ENCODE measurements around the gene APBA2.
A peak's percentile ranks its signal among the peaks of the same experiment; 100 is the strongest.

Gene APBA2

DNA sequence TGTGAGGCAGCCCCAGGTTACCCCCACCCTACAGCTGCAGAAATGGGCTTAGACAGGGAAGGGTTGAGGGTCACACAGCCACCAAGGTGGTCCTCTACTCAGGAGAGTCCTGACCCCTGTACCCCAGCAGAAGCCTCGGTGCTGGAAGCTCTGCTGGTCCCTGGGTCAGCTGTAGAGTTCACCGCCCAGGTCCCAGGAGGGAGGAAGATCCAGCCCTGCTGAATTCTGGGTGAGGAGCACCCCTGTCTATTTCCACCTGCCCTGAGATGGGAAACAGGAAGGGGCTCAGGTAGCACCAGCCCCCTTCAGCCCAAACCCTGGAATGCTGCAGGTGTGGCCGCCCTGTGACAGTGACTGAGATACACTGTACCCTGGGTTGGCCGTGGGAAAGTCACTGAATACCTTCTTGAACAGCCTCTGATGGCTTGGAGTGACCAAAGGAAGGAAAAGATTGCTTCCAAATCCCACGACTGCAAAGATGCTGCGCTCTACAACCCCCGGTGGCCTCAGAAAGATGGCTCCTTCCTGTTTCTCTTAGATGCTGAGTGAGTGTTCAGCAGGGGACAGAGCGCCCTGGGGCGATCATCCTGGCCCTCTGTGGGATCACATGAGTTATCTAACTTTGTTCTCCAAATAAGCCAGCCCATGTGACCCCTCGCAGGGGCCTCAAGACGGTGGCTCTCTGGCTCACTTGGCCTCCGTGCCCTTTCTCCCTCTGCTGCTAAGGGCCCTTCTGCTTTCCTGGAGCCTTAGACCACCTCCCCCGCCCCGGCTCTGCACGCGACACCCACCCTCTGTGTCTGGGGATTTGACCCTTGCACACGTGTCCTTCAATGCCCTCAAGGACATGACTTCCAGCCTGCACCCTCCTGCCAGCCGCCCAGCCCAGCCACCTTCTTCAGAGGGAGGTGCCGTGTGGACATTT lies 242.0 kb downstream of the APBA2 start:
- DNase-seq = no peak

DNA sequence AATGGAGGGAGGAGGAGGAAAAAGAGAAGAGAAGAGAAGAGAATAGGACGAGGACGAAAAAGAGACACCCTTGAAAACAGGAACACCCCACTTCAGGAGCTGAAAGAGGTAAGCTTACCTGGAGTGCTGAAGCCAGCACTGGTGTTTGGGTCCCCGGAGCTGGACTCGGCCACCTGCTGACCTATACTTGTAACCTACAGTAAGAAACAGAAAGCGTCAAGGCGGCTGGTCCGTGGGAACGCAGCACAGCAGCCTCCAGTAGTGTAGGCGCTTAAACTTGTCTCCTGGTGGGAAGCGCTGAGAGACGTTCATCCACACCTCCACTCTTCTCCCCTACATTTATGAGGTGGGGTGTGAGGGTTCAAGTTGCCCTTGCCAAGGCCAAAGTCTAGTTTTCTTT lies 242.9 kb downstream of the APBA2 start:
- no peak for DNase-seq

DNA sequence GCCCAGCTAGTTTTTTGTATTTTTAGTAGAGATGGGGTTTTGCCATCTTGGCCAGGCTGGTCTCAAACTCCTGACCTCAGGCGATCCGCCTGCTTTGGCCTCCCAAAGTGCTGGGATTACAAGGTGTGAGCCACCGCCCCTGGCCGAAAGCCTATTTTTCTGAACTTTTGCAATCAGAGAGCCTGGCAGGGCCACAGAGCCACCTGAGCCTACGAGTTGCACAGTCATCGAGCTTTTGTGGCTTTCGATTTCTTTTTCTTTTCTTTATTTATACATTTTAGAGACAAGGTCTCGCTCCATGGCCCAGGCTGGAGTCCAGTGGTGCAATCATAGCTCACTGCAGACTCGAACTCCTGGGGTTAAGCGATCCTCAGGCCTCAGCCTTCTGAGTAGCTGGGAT lies 243.4 kb downstream of the APBA2 start:
- DNase-seq = no peak

DNA sequence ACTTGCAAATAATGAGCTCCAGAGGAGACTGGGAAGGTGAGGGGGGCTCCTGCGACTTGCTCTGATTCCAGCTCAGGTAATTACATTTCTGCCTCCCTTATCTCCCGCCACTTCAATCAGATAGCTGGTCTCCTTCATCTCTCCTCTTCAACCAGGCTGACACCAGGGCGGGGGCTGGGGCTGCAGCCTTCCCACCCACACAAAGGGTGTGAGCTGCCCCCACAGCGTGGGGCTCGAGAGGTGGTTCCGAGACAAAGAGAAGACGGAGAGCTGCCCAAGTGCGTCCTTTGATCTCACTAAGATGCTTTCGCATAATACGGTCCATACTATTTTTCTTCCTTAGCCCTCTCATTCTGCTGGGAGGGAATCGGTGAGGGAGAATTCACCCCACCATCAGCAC lies 244.2 kb downstream of the APBA2 start:
- DNase-seq = no peak

DNA sequence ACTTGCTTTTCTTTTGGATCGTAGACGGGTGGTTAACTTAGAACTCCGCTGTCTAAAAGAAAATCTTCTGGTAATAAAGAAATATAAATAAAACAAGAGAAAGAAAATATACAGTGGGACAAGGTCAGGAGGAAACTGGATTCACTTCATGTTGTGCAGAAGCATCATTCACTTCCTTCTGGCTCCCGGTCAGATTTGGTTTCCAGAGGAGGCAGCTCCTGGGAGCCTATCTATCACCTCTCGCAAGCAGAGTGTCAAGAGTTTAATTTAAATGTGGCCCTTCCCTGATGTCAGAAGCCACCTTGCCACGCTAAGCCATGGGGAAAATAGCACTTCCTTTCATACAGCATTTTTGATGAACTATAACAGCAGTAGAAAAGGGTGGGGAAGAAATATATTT lies 244.7 kb downstream of the APBA2 start:
- no peak for DNase-seq

DNA sequence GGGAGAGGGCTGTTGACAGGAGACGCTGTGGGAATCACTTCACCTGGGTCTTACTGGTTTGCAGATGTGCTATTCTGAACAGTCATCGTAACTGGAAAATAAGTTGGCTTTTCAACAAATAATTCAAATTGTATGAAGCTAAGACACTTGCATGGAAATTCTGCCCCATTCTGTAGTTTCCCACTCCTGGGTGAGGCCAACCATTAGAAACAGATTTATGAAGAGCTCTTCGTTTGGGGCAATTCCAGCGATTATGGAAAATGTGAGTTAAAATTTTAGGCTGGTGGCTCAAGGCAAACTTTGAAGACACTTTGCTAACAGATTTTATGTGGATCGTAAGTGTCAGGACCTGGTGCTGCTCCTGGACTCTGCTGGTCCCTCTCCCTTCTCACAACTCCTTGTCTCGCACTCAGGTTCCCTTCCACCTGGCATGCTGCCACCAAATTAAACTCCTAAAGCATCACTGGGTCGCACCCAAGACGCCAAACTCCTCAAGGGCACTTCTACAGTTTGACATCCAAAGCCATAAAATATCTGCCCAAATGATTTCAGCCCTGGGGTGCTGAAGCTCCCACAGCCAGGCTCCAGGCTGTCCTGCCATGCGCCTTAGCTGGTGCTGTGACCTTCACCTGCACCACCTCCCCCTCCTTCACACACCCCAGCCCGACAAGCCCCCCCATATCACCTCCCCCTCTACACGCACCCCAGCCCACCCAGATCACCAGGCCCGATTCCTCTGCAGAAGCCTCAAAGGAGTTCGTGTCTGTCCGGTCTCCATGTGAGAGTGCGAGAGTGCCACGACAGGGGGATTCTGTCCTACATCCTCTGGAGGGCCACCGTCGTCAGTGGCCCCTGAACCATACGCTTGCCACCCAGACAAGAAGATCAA lies 245.4 kb downstream of the APBA2 start:
- no peak for DNase-seq

DNA sequence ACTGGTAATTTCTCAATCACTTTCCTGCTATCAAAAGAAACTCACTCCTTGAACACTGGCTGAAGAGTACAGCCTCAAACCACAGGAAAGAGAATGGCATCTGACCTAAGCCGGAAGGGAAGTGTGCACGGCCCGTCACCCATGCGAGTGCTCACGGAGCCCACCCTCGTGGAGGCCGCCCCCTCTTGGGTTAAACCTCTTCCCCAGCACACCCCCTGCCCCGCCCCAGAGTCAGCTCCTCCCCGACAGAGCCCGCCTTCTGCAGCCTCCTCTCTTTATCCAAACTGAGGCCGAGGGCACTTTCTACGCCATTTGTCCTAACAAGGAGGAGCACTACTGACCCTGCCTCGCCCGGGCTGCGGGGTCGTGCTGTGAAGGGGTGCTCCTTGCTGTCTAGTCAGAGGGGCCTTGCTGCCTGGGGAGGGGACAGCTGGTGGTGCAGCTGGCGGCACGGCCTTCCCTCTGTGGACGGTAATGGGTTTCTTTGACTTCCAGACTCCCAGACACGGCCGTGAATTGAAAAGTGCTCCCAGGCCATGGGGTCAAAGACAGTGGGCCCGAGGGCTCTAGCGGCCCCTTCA lies 246.2 kb downstream of the APBA2 start:
- no peak for DNase-seq

DNA sequence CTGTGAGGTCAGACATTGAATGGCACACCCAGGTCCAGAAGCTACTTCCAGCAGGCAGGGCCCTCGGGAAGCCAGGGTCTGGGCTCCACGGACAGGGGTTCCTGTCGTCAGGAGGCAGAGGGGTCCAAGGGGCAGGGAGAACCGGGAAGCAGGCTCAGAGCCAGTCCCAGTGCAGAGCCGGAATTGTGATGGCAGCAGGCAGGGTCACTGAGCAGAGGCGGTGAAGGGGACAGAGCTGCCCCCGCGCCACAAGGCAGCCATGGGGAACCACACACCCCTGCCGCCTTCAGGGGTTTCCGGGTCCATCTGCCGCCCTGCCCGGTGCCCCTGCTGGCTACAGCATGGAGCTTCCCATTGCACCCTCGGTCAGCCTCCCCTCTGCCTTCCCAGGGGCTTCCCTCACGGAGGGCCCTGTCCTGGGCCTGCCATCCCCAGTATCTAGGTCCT lies 247.0 kb downstream of the APBA2 start:
- DNase-seq = no peak

DNA sequence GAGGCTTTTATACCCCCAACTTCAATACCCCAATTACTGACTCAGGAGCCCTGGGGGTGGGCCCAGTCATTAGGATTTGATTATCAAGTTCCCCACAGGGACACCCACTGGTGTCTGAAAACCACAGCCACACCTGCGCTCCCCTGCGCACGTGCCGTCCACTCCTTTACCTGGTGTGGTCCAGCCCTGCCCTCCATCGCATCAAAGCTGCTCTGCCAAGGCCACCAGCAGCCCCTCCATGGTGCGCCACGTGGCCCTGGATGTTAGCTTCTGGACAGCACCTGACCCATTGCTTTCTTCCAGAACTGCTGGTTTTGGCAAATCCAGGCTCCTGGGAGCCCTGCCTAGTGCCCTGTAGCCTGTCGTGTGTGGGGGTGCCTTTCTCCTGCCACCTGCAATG lies 247.5 kb downstream of the APBA2 start:
- no peak for DNase-seq

DNA sequence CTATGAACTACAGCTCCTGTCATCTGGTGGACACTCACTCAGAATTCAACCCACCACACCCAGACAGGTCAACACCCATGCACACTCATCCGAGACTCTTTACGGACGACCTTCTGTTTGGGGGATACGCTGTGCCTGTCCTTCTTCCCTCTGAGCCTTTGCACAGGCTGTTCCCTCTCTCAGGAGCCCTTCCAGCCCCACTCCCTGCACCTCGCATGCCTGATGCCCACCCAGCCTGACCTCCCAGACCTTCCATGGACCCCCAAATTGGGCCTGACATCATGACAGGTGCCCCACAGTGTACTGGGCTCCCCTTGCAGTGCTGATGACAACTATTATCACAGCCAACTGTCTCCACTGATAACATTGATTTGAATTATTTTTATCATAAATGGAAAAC lies 248.0 kb downstream of the APBA2 start:
- DNase-seq = no peak

DNA sequence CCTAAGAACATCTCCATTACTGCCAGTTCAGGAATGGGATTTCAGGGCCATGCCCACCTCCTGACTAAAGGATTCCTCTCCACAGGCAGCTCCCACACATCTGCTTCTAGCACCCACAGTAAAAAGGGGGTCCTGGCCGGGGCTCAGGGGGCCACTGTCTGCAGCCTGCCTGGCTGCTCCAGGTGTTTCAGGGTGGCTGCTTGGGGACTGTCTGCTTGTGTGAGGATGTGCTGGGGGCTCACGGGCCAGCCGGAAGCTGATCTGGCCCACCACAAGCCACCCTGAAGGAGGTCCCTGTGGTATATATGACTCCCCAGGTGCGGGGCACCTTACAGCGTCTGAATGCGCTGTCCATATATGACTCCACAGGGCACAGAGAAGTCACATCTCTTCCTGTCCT lies 248.5 kb downstream of the APBA2 start:
- no peak for DNase-seq

DNA sequence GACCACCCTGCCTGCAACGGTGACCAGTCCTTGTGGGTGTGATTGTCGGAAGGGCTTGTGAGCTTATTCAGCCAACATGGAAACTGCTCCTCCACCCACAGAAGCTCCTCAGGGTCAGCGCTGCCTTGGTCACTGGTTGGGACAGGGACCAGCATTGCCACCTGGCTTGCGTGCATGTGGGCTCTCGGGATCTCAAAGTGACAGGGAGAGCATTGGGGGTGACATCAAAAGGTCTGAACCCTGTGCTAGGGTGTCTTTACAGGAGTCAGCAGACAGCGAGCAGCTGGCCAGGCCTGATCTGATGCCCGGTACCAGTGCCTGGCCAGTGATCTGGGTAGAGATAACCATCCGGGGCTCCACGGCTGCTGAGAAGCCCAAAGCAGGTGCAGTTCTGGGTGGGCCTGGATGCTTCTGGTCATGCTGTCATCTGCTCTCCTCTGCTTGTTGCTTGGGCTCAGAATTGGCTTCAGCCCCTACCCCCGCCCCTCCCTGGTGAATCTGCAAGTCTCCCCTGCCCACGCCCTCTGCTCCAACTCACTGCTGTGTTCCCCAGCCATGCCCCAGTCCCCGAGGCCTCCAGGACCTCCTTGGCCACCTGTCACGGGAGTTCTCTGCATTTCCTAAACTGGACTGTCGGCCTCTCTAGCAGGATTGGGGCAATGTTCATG lies 249.0 kb downstream of the APBA2 start:
- no peak for DNase-seq

DNA sequence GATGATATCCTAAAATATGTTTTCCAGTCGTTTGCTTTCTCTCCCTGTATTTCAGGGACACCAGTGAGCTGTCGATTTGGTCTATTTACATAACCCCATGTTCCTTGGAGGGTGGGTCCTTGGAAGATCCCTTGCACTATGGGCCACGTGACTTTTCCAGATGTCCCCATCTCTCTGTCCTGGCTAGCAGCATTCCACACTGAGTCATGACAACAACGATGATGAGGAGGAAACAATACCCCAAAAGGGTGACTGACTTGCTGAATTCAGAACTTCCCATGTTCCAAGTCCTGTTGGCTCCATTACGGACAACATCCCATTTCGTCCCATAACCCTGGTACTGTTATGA lies 249.5 kb downstream of the APBA2 start:
- DNase-seq = no peak

DNA sequence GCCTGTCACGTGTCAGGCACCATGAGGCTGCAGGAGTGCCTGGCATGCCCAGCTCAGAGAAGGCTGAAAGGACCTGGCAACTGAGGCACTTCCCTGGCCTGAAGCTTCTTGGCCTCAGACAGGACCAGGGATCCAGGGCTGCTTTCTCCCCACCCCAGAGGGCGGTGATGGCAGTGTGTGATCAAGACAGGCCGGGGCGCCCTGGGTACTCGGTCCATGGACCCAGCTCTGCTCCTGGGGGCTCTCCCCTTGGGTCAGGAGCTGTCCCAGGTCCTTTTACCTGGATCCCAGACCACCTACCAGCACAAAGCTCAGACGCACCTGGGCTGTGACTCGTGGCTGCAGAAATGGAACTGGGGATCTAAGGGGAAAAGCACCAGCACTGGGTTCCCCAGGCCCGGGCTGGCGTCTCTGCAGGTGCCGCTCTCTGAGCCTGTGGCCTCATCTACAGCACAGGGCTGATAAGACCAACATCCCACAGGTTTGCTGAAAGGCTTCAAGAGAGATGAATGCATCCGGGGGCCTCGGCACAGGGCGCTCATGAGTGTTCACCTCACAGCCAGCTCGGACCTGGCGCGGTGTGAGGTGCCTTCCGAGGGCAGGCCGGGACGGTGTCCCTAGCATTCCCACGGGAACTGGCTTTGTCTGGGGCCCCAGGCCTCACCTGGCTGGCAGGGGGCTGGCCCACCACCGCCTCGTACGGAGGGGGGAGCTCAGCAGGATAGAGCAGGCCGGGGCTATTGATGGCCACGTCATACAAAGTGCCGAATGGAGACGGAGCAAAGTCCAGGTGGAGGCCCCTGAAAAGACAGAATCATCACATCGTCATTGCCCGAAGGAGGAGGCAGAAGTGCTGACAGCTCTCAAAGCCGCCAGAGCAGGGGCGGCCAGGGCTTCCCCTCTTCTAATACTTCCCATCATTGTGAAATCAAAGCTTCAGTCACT lies 250.2 kb downstream of the APBA2 start:
- DNase-seq = no peak

DNA sequence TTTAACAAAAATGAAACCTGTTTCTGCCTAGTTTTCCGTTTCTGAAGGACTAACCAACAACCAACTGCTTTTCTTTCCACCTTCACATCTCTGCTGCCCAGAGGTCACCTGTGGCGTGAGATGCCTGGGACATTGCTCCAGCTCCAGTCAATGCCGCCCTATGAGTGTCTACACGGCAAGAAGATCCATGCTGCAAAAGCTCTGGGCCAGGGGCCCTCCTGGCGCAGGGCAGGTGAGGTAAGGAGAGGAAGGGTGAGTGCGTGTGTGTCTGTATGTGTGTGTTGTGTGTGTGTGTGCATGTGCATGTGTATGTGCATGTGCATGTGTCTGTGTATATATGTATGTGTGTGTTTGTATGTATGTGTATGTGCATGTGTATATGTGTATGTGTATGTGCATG lies 252.5 kb downstream of the APBA2 start:
- no peak for DNase-seq

DNA sequence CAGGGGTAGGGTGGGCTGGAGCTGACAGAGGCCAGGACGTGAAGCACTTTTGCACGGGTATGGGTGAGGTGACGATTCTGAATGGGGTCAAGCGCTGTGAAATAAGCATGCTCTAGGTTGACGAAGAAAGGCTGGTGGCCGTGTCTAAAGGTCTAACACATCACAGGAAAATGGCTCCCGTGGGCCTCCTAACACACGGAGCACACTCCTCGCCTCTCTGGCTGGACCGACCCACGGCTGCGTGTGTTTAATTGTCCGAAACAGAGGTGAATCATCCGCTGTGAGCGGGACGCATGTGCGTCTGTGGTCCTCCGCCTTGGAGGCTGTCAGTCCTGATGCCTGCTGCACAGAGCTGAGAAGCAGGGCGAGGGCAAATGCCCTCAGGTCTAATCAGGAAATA lies 253.3 kb downstream of the APBA2 start:
- no peak for DNase-seq

DNA sequence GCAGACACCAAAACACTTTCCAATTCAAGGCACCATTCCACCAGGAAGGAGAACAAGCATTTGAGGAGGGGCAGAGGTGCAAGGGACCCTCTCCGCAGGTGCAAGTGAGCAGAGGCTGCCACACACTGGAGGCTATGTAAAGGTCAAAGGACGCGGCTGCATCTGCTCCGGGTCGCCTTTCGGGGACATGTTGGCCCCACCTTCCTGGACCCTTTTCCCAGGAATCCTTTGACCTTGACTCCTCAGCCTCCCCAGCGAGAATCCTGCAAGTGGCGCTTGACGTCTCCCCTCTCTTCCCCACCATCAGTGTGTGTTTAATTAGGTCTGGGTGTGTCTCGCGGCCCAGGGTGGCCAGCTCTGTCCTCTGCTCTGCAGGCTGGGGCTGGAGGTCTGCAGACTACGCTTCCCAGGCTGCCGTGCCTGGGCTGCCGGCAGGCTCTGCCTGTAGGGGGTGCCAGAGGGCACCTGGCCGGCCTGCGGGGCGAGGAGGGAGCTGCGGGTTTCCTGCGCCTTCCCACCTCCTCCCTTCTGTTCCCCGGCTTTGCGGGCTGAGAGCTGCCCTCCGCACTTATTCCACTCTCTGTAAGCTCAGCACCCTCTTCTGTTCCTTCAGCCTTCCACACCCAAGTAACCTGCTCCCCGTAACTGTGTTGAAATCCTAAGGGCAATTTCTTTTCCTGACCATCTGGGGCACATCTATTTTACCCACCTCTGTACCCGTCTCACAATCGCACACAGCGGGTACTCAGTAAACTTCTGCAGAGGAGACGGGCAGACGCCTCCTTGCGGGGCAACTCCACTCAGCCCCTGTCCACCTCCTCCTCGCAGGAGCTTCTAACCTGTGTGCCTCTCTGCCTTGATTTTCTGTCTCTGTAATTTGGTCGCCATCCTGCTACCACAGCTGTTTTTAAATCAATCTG lies 254.0 kb downstream of the APBA2 start:
- DNase-seq = peak in 31 of 58 donors; percentile 11 to 56 (median 27)

DNA sequence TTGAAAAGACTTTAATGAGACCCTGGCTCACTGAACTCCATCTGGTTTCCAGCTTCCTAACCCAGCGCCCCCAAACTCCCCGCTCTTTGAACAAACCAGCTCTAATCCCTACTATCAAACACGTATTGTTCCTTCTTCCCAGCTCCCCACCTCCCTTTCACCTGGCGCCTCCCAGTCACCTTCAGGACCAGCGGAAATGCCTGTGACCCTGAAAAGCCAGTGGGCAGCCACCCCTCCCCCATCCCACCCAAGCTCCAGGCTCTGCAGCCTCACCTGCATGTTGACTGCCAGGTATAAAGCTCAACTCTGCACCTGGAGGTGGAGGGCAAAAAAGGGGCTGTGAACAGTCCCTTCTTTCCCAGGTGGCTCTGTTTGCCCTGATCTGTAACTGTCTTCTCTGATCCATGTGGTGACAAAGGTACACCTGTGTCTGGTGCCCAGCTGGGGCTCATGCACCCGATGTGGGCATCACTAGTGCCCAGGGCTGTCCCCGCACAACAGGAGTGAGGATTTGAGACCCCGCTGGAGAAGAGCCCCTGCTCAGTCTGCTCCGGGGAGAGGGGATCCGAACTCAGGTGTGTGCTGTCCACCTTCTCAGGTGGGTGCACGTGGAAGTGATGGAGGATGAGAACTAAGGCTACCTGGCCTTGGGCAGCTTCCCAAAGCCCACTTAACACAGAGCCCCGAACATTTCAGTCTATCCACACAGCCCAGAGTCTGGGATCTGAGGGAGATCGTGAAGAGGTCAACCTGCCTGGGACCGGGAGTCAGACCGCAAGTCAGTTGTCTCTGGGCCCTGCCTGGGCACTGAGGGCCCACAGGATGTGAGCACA lies 254.9 kb downstream of the APBA2 start:
- DNase-seq = no peak
